Measurements from ENCODE around the gene FIGN.

FIGN gene

GRCh38 chr2:163736433-163737189 lies 803 bp upstream of the FIGN start:
- DNase-seq (ENCODE audit: low read depth), result no peak

- DNase-seq (ENCODE audit: low read depth), result no peak
These were observed 725 bp downstream of the FIGN start for GRCh38 chr2:163734881-163735684.

- DNase-seq (ENCODE audit: low read depth), result no peak
These were observed 1.4 kb downstream of the FIGN start for GRCh38 chr2:163734401-163734800.

GRCh38 chr2:163733956-163734355 lies 1.9 kb downstream of the FIGN start:
- no peak for DNase-seq (ENCODE audit: low read depth)

- no peak for DNase-seq (ENCODE audit: low read depth)
These were observed 2.4 kb downstream of the FIGN start for GRCh38 chr2:163733301-163733938.

- DNase-seq (ENCODE audit: low read depth), result no peak
These were observed 3.1 kb downstream of the FIGN start for GRCh38 chr2:163732727-163733126.

- DNase-seq (ENCODE audit: low read depth), result no peak
These were observed 4.1 kb downstream of the FIGN start for GRCh38 chr2:163731735-163732134.

- DNase-seq (ENCODE audit: low read depth), result no peak
These were observed 5.3 kb downstream of the FIGN start for GRCh38 chr2:163730556-163730955.

GRCh38 chr2:163729636-163730273 lies 6.1 kb downstream of the FIGN start:
- no peak for DNase-seq (ENCODE audit: low read depth)

GRCh38 chr2:163723881-163724280 lies 11.9 kb downstream of the FIGN start:
- DNase-seq (ENCODE audit: low read depth), result no peak

GRCh38 chr2:163723348-163723747 lies 12.5 kb downstream of the FIGN start:
- DNase-seq (ENCODE audit: low read depth), result no peak

GRCh38 chr2:163719331-163719730 lies 16.5 kb downstream of the FIGN start:
- no peak for DNase-seq (ENCODE audit: low read depth)

GRCh38 chr2:163717993-163718680 lies 17.7 kb downstream of the FIGN start:
- no peak for DNase-seq (ENCODE audit: low read depth)

GRCh38 chr2:163717515-163717914 lies 18.3 kb downstream of the FIGN start:
- no peak for DNase-seq (ENCODE audit: low read depth)

- no peak for DNase-seq (ENCODE audit: low read depth)
These were observed 19.7 kb downstream of the FIGN start for GRCh38 chr2:163716101-163716500.

GRCh38 chr2:163715668-163716067 lies 20.1 kb downstream of the FIGN start:
- DNase-seq (ENCODE audit: low read depth), result no peak

GRCh38 chr2:163715199-163715598 lies 20.6 kb downstream of the FIGN start:
- DNase-seq (ENCODE audit: low read depth), result no peak

GRCh38 chr2:163713534-163714311 lies 22.1 kb downstream of the FIGN start:
- DNase-seq (ENCODE audit: low read depth), result no peak

- no peak for DNase-seq (ENCODE audit: low read depth)
These were observed 24.1 kb downstream of the FIGN start for GRCh38 chr2:163711699-163712098.

GRCh38 chr2:163711258-163711657 lies 24.6 kb downstream of the FIGN start:
- no peak for DNase-seq (ENCODE audit: low read depth)

GRCh38 chr2:163709270-163709669 lies 26.5 kb downstream of the FIGN start:
- DNase-seq (ENCODE audit: low read depth), result no peak

Data from GM04503 (cell line).